SIG-M5 treated with dmso at 0.1 percent for 504 hours (cell line): ENCODE data around the gene ATOX1.
"Not testable (repeated sequence)": the region's sequence is repeated elsewhere in the genome, so short reads cannot be mapped to it uniquely, and the experiment has no call there.

ENCODE experiments used
- DNase-seq: peaks from one replicate; lab custom pipeline; 2025; ENCODE audit not compliant: unreplicated experiment; lab: John Stamatoyannopoulos, UW

The ATOX1 gene

DNA sequence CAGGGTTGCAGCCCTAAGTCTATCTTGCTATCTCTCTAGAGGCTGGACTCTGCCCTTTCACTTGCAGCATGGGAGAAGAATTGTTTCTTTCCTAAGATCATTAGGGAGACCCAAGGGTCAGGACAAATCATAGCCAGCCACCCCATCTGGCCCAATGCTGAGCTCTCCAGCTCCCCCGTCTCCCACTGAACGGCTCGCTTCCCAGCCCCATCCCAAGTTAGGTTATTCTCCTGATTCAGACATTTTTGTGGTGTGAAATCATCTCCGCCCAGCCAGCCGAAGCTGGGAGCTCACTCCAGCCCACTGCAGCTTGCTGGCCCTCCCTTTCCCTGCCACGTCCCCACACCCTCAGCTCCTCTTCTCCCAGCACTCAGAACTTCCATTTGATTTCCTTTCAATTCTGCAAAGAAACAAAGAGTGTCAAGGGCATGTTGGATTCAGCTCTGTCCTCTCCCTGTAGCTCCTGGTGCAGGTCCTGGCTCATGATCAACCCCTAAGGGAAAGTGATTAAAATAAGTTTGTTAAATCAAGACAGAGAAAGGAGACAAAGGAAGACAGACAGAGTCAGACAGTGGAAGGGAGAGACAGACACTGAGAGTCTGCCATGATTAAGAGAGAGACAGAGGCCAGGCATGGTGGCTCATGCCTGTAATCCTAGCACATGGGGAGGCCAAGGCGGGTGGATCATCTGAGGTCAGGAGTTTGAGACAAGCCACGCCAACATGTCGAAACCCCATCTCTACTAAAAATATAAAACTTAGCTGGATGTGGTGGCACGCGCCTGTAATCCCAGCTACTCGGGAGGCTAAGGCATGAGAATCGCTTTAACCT lies 59.1 kb downstream of the ATOX1 start:
- DNase-seq: no peak

DNA sequence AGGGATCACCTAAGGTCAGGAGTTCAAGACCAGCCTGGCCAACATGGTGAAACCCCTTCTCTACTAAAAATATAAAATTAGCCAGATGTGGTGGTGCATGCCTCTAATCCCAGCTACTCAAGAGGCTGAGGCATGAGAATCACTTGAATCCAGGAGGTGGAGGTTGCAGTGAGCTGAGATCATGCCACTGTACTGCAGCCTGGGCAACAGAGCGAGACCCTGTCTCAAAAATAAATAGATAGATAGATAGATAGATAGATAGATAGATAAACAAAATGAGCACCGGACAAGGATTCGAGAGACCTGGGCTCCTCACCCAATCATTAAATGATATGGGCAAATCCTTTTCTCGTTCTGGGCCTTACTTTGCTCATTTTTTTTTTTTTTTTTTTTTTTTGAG lies 60.4 kb downstream of the ATOX1 start:
- not testable (repeated sequence) for DNase-seq

DNA sequence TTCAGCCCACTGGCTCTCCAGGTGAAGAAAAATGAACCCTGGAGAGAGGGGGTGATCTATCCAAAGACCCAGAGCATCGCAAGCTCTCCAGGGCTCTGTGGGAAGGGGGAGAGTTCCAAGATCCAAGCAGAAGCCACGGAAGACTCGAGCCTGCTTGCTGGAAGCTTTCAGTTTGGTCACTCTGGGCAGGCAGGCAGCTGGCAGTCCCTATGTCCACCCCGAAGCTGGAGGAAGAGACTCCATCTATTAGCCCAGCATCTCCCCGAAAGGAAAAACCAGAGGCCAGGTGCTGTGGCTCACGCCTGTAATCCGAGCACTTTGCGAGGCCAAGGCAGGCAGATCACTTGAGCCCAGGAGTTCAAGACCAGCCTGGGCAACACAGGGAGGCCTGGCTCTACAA lies 61.0 kb downstream of the ATOX1 start:
- DNase-seq: no peak

DNA sequence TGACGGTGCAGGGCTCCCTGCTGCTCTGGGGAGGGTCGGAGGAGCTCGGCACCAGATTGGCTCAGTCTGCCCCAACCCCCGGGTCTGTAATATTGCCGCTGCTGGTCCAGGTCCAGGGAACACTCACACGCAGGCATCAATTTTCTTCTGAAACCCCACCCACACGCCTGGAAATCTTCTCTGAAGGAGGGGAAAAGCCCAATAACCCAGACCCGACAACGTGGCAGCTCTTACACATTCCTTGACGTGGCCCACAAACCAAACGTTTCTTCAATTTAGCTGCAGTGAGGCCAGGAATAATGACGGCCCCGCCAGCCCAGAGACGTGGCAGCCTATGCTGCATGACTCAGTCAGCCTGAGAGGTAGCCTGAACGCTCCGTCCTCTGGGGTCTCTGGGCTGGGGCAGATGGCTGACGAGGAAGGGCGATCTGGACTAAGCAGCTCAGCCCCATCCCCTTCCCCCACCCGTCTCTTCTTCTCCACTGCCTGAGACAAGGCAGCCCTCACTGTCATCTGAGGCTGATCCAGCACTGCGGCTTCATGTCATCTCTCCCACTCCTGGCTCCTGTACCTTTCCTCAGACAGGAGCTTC lies 61.9 kb downstream of the ATOX1 start:
- DNase-seq: no peak

DNA sequence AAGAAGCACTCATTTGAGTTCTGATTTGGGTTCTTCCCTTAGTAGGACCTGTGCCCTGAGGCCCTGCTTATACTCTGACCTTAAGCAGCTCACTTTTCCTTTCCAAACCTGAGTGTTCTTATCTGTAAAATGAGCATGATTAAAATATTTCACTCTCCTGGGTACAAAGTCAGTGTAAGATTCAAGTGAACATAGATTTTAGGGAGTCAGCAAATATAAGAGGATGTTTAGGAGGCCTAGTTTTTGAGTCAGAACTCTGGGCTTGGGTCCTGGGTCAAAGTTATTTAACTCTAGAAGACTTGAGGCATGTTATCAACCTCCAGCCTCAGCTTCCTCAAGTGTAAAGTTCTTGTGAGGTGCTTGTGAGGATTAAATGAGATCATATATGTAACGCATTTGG lies 63.0 kb downstream of the ATOX1 start:
- DNase-seq: no peak

DNA sequence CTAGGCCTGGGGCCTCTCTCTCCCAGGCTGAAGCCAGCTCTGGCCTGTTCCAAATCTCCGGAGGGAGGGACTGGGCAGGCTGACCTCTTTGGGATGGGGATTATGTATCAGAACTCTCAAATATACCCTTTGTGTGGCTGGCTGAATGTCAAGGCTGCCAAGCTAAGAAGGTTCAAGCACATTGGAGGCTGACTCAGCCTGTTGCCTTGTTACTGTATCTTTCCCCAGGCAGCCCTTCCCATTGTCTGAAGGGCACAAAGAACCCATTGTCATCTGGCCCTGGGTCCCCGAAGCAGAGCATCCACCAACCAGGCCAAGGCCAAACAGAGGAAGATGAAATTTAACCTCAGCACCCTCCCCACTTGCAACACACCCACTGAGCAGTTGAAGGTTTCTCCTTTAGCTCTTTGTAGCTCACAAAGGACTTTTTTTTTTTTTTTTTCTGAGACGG lies 64.4 kb downstream of the ATOX1 start:
- DNase-seq: no peak
